CD4-positive, alpha-beta T cell treated with Interleukin-15 for 4 hours (primary cell): ENCODE measurements around the gene CLINT1.
"Not testable (repeated sequence)": the region's sequence is repeated elsewhere in the genome, so short reads cannot be mapped to it uniquely, and the experiment has no call there.

Experiments
- DNase-seq: peaks from one replicate; pipeline ENCODE4 v3.0.0-alpha.2; 2020; ENCODE audit warnings: low spot score

CLINT1 gene

DNA sequence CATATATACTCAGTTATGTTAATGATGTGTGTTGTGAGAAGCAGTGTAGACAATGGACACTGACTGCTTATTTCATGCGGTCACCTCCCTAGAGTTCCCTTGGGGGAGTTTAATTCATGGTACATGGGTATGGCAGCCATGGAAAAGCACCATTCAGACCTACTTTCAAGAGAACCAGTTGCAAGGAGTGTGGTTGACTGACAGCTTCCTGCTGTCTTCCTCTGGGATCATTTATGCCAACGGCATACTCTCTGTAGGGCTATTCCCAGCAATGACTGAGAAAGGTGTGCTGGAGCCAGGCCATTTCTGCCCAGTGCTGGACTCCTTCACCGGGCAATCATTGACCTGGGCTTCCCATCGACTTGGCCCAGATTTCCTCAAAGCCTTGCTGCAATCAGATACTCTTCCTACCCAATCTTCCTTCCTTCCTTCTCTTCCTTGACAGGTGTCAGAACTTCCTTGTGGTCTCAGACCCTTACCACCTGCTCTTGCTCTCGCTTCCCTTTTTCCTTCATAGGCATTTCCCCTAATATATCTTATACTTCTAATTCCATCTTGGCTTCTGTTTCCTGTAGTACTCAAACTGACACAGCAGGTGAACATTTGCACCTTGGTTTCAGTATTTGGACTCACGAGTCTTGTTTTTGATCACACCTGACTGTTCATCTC lies 3.4 kb upstream of the CLINT1 start:
- DNase-seq: no peak

DNA sequence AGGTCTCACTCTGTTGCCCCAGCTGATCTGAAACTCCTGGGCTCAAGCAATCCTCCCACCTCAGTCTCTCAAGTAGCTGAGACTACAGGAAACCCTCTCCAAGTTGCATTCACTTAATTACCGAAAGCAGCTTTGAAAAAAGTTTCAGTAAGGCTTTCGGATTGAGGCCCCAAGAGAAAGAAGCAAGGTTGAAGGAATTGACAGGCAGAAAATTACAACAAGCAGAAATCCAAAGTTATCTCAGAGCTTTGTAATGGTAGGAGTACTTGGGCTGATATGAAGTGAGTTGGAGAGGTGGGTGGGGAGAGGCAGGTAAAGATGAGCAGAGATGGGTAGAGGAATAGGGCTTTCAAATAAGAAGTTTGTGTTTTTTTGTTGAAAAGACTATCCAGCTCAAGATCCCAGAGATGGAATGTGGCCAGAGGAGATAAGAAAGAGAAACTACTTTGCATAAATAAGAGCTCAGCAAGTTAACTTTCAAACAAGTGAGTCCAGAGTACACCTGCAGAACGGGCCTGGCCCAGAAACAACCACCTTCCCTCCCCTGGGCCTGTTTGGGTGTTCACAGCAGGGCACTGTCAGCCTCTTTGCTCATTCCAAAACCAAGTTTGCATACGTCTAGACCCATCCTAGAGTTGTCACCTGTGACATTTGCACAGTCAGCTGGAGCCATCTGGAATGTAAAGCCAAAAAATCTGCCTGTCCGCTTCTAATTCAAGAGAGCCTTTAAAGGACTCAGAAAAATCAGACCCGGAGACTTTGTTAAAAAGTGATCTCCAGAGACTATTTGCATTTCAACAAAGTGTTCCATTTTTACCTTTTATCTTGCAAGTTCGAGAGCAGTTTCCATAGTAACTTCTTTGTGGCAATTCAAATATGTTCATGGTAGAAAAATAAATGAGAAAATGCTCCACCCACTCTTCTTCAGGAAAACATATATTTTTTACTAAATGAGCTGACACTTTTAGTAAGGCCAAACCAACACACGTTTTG lies 2.2 kb upstream of the CLINT1 start:
- DNase-seq: no peak

DNA sequence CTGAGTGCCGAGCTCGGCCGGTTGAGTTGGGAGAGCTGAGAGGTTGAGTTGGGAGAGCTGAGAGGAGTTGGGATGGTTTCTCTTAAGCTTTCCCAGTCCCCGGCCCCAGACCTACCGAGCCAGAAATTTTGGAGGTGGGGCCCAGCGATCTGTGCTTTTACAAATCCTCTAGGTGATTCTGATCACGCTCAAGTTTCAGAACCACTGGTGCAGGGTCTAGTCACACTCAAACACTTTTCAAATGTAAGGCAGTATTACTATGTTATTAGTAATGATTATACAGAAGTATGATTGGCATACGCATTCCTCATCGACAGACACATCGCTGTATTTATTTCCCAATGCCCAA lies 256 bp upstream of the CLINT1 start:
- DNase-seq: no peak

DNA sequence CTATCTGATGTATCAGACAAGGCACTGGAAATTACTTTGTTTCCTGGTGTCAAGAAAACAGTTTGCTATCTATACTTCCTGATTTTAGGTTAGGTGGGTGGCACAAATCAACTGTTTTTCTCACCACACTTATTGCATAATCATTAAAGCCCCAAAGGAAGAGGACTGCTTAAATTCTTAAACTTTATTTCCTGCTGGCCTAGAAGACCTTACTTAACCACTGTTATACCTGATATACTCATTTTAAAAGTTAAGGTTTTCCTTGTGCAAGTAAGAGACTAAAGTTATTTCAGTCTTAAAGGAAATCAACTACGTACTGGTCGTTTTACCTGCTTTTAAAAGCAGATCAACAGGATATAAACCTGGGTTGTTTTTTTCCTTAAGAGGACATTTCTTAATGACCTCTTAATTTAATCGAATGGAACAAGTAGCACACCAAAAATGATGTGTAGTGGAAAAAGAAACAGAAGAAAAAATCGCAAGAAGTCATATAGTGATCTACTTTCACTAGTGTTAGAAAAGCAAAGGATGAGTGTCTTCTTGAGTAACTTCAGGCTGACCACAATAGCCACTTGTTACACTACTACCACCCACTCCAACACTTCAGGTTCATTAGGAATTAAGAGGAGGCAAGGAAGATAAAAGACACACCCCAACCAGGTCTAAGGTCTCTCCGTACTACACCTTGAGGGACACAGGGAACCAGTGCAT lies 974 bp downstream of the CLINT1 start:
- DNase-seq: no peak

DNA sequence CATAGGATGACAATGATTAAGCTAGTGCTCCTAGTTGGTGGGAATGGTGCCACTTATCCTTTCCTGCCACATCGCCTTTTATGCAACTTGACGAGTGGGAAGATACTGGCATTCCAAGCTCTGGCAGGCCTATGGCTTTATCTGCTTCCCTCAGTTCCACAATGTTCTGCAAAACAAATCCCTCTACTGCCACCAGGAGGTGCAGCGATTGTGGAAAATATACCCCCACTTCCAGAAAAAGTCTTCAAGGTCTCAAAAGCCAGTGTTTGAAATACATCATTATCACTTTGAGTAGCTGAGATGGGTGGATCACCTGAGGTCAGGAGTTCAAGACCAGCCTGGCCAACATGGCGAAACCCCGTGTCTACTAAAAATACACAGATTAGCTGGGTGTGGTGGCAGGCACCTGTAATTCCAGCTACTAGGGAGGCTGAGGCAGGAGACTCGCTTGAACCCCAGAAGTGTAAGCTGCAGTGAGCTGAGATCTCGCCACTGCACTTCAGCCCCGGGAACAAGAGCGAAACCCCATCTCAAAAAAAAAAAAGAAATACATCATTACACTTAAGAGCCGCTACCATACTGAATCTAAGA lies 3.4 kb downstream of the CLINT1 start:
- no peak for DNase-seq

DNA sequence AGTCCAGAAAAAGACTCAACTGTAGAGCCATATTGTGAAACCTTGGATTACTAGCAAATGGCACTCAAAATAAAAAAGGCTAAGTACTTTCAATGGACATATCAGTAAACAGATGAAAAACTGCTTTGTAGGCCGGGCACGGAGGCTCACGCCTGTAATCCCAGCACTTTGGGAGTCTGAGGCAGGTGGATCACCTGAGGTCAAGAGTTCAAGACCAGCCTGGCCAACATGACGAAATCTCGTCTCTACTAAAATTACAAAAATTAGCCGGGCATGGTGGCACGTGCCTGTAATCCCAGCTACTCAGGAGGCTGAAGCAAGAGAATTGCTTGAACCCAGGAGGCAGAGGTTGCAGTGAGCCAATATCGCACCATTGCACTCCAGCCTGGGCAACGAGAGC lies 5.6 kb downstream of the CLINT1 start:
- DNase-seq: not testable (repeated sequence)

DNA sequence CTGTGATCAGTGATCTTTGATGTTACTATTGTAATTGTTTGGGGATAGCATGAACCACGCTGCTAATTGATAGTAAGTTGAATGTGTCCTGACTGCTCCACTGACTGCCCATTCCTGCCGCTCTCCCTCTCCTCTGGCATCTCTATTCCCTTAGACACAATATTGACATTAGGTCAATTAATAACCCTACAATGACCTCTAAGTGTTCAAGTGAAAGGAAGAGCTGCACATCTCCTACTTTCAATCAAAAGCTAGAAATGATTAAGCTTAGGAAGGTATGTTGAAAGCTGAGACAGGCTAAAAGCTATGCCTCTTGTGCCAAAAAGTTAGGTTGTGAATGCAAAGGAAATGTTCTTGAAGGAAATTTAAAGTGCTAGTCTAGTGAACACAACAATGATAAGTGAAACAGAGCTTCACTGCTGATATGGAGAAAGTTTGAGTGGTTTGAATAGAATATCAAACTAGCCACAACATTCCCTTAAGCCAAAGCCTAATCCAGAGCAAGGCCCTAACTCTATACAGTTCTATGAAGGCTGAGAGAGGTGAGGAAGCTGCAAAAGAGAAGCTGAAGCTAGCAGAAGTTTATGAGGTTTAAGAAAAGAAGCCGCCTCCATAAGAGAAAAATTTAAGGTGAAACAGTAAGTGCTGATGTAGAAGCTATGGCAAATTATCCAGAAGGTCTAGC lies 12.9 kb downstream of the CLINT1 start:
- no peak for DNase-seq

DNA sequence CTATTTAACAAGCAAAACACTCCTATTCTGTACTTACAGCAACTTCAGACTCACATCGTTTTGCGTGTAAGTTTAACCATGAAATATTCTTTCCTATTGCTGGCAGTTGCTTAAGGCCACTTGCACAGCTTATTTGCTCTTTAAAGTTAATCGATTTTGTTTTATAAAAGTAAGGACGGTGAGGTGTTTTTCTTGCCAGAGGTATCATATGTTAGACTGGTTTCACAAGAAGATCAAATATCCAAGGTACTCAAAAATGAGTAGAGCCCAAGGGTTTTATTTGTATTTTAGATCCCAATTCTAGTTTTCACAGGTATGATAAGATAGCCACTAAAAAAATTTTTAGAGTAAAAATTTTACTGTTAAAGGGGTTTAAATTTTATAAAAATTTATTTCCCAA lies 16.2 kb downstream of the CLINT1 start:
- no peak for DNase-seq

DNA sequence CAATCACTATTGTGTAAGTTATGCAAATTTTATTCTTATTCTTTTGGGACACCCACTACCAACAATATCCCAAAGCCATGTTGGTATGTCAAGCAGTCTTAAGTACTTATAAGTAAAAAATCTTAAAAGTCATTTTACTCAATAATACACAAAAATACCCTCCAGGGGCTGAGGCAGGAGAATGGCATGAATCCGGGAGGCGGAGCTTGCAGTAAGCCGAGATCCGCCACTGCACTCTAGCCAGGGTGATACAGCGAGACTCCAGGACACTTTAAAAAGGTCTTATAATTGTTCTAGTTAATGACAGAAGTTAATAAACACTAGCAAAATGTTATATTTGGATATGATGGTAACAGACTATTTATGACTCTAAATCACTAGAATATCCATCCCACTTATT lies 16.8 kb downstream of the CLINT1 start:
- DNase-seq: no peak

DNA sequence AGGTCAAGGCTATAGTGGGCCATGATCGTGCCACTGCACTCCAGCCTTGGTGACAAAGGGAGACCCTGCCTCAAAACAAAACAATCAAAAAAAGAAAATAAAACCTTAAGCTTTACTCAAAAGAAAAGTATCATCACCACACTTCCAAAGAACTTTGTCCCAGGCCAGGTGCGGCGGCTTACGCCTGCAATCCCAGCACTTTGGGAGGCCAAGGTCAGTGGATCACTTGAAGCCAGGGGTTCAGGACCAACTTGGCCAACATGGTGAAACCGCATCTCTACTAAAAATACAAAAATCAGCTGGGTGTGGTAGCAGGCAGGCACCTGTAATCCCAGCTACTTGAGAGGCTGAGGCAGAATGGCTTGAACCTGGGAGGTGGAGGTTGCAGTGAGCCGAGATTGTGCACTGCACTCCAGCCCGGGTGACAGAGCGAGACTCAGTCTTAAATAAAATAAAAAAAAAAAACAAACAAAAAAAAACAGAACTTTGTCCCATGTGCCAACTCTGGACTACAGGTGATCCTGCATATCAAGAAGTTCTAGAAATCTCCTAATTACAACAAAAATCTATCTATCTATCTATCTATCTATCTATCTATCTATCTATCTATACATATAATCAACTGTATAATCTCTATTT lies 19.7 kb downstream of the CLINT1 start:
- DNase-seq: no peak

DNA sequence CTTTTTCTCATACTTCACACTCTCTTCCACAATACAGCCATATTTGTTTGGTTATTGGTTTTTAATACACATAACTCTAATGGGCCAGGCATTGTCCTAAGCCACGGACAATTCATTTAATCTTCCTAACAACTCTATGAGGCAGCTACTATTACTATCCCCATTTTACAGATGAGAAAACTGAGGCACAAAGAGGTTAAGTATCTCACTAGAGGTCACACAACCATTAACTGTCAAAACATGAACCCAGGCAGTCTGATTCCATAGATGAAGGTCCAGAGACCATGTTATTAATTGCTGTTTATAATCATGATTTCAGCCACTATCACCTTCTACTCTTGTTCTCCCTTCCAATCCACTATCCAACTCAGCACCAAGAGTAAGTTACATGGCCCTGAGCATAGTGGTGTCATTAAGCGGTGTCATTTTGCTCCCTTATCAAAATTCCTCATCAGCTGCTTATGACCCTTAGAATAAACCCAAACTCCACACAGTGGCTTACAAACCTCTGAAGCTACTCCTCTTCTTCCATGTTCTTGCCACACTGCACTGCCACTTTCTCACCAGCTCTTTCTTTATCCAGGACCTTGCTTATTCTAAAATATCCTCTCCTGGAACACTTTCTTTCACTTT lies 22.7 kb downstream of the CLINT1 start:
- DNase-seq: no peak

DNA sequence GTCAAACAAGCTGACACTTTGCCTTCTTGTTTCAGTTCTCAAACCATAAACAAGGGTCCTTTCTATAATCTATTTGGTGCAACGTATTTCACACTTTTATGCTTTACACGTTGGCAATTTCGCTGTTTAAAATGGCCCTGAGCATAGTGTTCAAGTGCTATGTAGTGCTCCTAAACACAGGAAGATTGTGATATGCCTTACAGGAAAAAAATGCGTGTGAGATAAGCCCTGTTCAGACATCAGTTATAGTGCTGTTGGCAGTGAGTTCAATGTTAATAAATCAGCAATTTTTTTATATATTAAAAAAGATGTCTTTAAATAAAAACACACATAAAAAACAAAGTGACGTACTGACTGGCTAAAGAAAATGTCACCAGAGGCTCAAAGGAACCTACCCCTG lies 23.9 kb downstream of the CLINT1 start:
- no peak for DNase-seq

DNA sequence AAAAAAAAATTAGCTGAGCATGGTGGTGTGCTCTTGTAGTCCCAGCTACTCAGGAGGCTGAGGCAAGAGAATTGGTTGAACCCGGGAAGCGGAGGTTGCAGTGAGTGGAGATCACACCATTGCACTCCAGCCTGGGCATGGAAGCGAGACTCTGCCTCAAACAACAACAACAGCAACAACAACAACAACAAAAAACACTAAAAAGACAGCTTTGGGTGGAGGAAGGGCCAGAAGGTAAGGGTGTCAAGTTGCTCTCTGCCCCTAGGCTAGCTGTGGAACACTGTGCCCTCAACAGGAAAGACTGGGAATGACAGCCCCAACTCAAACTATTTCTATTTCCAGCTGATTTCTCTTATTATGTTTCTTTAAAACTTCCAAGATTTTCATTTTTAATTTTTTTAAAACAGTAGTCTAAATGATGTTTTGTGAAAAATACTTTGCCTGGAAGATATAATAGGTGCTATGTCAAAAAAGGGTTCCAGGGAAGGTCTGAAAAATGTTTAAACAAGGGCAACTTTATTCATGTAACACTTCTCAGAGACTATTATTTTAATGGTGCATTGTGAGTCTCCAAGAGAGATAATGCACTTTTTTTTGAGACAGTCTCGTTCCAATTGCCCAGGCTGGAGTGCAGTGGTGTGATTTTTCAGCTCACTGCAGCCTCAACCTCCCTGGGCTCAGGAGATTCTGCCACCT lies 29.9 kb downstream of the CLINT1 start:
- no peak for DNase-seq

DNA sequence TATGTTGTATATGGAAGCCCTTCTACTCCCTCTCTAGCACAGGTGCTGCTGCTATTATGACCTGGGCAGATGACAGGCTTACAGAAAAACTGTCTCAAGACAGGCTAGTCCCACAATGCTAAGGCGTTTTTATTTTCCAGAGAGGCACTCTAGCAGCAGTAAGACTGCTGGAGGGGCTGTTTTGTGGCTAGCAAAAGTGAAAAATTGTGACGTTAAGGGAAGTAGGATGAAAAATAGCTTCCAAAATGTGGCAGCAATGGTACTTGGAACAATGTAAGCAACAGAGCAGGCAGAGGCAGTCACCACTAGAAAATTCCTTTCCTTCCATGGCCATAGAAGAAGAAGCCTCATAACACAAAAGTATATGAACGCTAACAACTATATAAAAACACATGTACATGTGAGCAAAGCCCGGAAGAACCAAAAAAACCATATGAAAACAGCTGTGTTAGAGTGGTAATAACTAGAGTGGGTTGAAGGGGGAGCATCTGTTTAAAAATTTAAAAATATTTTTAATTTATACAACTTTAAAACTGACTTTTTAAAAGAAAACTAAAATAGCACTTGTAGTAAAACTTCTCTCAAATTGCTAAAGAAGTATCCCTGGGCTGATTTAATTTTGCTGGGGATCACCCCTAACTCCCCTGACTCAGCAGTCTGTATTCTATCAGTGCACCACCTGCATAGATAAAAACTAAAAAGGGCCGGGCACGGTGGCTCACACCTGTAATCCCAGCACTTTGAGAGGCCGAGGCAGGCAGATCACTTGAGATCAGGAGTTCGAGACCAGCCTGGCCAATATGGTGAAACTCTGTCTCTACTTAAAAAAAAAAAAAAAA lies 30.6 kb downstream of the CLINT1 start:
- DNase-seq: no peak

DNA sequence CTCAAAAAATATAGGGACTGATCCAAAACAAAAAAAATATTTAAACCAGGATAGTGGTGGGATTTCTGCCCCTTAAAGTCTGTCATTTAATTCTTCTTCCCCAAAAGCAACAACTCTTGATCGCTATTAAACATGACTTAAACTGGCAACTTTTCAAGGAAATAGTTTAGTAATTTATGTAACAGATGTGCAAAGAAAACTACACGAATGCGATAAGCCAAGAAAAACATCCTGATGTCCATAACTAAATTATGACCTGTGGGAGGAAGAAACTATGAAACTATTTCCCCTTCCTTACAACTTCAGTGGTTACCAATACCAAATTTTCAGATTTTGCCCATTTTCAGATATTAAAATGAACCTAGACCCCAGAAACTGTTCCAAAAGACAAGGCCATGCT lies 31.5 kb downstream of the CLINT1 start:
- DNase-seq: no peak

DNA sequence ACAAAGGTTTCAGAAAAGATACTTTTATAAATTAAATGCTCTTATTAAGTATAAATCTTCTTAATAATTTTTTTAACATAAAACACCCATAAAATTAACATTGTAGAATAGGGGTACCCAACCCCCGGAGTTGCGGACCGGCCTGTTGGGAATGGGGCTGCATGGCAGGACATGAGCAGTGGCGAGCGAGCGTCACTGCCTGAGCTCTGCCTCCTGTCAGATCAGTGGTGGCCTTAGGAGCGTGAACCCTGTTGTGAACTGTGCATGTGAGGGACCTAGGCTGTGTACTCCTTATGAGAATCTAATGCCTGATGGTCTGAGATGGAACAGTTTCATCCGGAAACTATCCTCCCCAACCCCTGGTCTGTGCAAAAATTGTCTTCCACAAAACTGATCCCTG lies 35.3 kb downstream of the CLINT1 start:
- no peak for DNase-seq

DNA sequence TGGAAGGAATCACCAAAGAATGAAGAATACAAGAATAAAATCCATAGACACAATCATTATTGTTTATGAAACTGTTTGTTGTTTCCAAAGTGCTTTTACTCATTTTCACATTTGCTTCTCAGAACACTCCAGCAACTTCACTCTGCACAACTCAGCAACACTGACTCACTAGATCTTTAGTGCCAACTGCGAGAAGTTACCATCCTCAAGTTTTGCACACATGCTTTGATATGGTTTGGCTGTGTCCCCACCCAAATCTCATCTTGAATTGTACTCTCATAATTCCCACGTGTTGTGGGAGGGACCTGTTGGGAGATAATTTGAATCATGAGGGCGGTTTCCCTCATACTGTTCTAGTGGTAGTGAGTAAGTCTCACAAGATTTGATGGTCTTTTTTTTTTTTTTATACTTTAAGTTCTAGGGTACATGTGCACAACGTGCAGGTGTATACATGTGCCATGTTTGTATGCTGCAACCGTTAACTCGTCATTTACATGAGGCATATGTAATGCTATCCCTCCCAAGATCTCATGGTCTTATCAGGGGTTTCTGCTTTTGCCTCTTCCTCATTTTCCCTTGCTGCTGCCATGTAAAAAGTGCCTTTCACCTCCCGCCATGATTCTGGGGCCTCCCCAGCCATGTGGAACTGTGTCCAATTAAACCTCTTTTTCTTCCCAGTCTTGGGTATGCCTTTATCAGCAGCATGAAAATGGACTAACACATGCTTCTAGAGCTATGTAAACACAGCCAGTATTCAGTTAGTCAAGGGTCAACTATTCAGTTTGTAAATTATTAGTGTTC lies 36.9 kb downstream of the CLINT1 start:
- peak; percentile 17 for DNase-seq

DNA sequence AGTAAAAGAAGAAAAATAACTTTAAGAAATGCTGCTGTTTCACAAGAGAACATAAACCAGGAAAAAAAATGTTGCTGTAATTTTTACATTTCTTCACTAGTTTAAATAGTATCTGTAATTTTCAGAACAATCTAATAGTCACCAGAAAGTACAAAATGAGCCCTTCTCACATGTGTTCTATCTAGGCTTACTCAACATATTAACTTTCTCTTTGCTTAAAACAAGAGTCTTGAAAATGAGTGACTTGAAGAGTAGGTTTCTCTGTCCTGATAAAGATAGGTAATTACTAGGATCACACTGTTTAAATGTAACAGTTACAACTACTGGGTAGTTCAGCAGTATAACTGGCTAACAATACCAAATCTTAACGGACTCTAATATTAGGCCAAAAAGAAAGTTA lies 37.5 kb downstream of the CLINT1 start:
- DNase-seq: no peak
